Measurements from ENCODE around the gene SLC2A6.

- TF ChIP-seq CTCF (IDR thresholded peaks at IDR 0.05; ENCODE audit: low read length) = no peak
- no peak for TF ChIP-seq EZH2 (optimal IDR thresholded peaks at IDR 0.05; ENCODE audit: low read depth, low read length)
- no peak for TF ChIP-seq EZH2phosphoT487 (IDR thresholded peaks at IDR 0.05; ENCODE audit: low read length)
Measured at GRCh38 chr9:133477461-133477860, 1.4 kb downstream of the SLC2A6 start.

Data from MM.1S (cell line).